ENCODE results near the gene NCAM1.

The NCAM1 gene

DNA sequence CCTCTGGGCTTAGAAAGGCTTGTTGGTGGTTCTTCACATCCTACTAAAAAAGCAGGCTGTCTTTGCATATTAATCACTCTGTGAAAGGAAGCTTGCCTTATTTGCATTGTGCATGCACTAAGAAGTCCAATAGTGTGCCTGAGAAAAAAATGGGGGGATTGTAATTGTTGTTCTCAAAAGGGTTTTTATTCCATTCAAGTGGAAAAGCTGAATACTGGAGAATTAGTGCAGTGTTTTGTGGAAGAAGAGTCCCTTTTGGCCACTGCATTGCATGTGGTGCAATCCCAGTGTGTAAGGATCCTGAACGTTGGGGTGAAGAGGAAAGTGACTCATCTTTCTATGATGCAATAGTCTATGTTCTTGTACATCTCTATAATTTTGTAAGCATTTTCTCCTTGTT is 16.5 kb downstream of the NCAM1 start:
- no peaks in the 10 kb centered on the region for H3K27me3 ChIP-seq (replicated peaks; ENCODE audit: insufficient read depth, low read length)
- DNase-seq: no peak
- H3K27ac ChIP-seq (ENCODE audit: low read length): no peak overlapping the region
- no peaks in the 10 kb centered on the region for H3K9me2 ChIP-seq (replicated peaks; ENCODE audit: insufficient read depth, low read length)
- no peaks in the 10 kb centered on the region for H3K9me3 ChIP-seq (replicated peaks; ENCODE audit: insufficient read depth, low read length)
- TF ChIP-seq EZH2 (optimal IDR thresholded peaks at IDR 0.05; ENCODE audit: low read depth, low read length): no peak
- TF ChIP-seq, protein P1, sequence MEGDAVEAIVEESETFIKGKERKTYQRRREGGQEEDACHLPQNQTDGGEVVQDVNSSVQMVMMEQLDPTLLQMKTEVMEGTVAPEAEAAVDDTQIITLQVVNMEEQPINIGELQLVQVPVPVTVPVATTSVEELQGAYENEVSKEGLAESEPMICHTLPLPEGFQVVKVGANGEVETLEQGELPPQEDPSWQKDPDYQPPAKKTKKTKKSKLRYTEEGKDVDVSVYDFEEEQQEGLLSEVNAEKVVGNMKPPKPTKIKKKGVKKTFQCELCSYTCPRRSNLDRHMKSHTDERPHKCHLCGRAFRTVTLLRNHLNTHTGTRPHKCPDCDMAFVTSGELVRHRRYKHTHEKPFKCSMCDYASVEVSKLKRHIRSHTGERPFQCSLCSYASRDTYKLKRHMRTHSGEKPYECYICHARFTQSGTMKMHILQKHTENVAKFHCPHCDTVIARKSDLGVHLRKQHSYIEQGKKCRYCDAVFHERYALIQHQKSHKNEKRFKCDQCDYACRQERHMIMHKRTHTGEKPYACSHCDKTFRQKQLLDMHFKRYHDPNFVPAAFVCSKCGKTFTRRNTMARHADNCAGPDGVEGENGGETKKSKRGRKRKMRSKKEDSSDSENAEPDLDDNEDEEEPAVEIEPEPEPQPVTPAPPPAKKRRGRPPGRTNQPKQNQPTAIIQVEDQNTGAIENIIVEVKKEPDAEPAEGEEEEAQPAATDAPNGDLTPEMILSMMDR (IDR thresholded peaks at IDR 0.05; ENCODE audit: low read length): no peak
- no peak for TF ChIP-seq EZH2phosphoT487 (IDR thresholded peaks at IDR 0.05; ENCODE audit: low read length)
- H3K36me3 ChIP-seq (replicated peaks; ENCODE audit: insufficient read depth, low read length): no peaks in the 10 kb centered on the region
- no peak overlapping the region for H2AFZ ChIP-seq (ENCODE audit: low read length)
- H3F3A ChIP-seq (ENCODE audit: insufficient read depth, low read length): no peaks in the 10 kb centered on the region
- H4K20me1 ChIP-seq (ENCODE audit: insufficient read depth, low read length): no peaks in the 10 kb centered on the region
- no peaks in the 10 kb centered on the region for H3K79me2 ChIP-seq (ENCODE audit: low read length)
- H3K4me1 ChIP-seq (ENCODE audit: low read length): no peaks in the 10 kb centered on the region
- no peak overlapping the region for H3K9ac ChIP-seq (ENCODE audit: low read length)
- H3K4me3 ChIP-seq (ENCODE audit: low read length): no peak overlapping the region
- H3K4me2 ChIP-seq (ENCODE audit: low read depth, low read length): no peak overlapping the region

- no peak overlapping the region for H2AFZ ChIP-seq (ENCODE audit: low read length)
- H4K20me1 ChIP-seq (ENCODE audit: insufficient read depth, low read length): no peaks in the 10 kb centered on the region
- no peaks in the 10 kb centered on the region for H3K9me2 ChIP-seq (replicated peaks; ENCODE audit: insufficient read depth, low read length)
- H3K9me3 ChIP-seq (replicated peaks; ENCODE audit: insufficient read depth, low read length): no peaks in the 10 kb centered on the region
- H3K79me2 ChIP-seq (ENCODE audit: low read length): no peaks in the 10 kb centered on the region
- TF ChIP-seq EZH2phosphoT487 (IDR thresholded peaks at IDR 0.05; ENCODE audit: low read length): no peak
- TF ChIP-seq EZH2 (optimal IDR thresholded peaks at IDR 0.05; ENCODE audit: low read depth, low read length): no peak
- TF ChIP-seq, protein P1 (IDR thresholded peaks at IDR 0.05; ENCODE audit: low read length): no peak
- H3F3A ChIP-seq (ENCODE audit: insufficient read depth, low read length): no peaks in the 10 kb centered on the region
- no peaks in the 10 kb centered on the region for H3K36me3 ChIP-seq (replicated peaks; ENCODE audit: insufficient read depth, low read length)
- DNase-seq: no peak
- H3K27me3 ChIP-seq (replicated peaks; ENCODE audit: insufficient read depth, low read length): no peaks in the 10 kb centered on the region
- H3K4me2 ChIP-seq (ENCODE audit: low read depth, low read length): no peak overlapping the region
- no peak overlapping the region for H3K27ac ChIP-seq (ENCODE audit: low read length)
- no peak overlapping the region for H3K9ac ChIP-seq (ENCODE audit: low read length)
- H3K4me3 ChIP-seq (ENCODE audit: low read length): no peak overlapping the region
- no peaks in the 10 kb centered on the region for H3K4me1 ChIP-seq (ENCODE audit: low read length)
Measured at GRCh38 chr11:112983887-112984286, 22.7 kb downstream of the NCAM1 start.

GRCh38 chr11:112989198-112989597 is 28.0 kb downstream of the NCAM1 start:
- TF ChIP-seq EZH2phosphoT487 (IDR thresholded peaks at IDR 0.05; ENCODE audit: low read length) (no peak), EZH2 (optimal IDR thresholded peaks at IDR 0.05; ENCODE audit: low read depth, low read length) (no peak)
- TF ChIP-seq, protein P1 (IDR thresholded peaks at IDR 0.05; ENCODE audit: low read length): no peak
- Histone ChIP-seq H3K27me3 (replicated peaks; ENCODE audit: insufficient read depth, low read length) (no peaks in the 10 kb centered on the region), H3K79me2 (ENCODE audit: low read length) (no peaks in the 10 kb centered on the region)

More at GRCh38 chr11:112989198-112989597, 28.0 kb downstream of the NCAM1 start:
- no peaks in the 10 kb centered on the region for H3K9me3 ChIP-seq (replicated peaks; ENCODE audit: insufficient read depth, low read length)
- no peaks in the 10 kb centered on the region for H3K36me3 ChIP-seq (replicated peaks; ENCODE audit: insufficient read depth, low read length)
- H3K9me2 ChIP-seq (replicated peaks; ENCODE audit: insufficient read depth, low read length): no peaks in the 10 kb centered on the region
- no peak overlapping the region for H3K4me2 ChIP-seq (ENCODE audit: low read depth, low read length)
- no peak overlapping the region for H3K9ac ChIP-seq (ENCODE audit: low read length)
- H3K4me3 ChIP-seq (ENCODE audit: low read length): no peak overlapping the region
- no peaks in the 10 kb centered on the region for H3F3A ChIP-seq (ENCODE audit: insufficient read depth, low read length)
- H3K27ac ChIP-seq (ENCODE audit: low read length): no peak overlapping the region
- DNase-seq: no peak
- H2AFZ ChIP-seq (ENCODE audit: low read length): no peak overlapping the region
- H3K4me1 ChIP-seq (ENCODE audit: low read length): no peaks in the 10 kb centered on the region
- H4K20me1 ChIP-seq (ENCODE audit: insufficient read depth, low read length): no peaks in the 10 kb centered on the region
